Loucy (cell line): Measurements from ENCODE around the gene ATP1A2.

Source experiments
- H2AFZ ChIP-seq: fragments of 200-600 bp; sonication (generic); 2 replicates; pipeline ENCODE4 v1.6.0; 2016; ENCODE audit warnings: antibody characterized with exemption, mild to moderate bottlenecking, low read length, moderate library complexity
- H3F3A ChIP-seq: fragments of 200-600 bp; 2 replicates; pipeline ENCODE4 v1.6.0; 2016; ENCODE audit warnings: antibody characterized with exemption, low read depth, mild to moderate bottlenecking
- H3K27me3 ChIP-seq: fragments of 200-600 bp; sonication (generic); 2 replicates; pipeline ENCODE4 v1.6.1; 2014; ENCODE audit warnings: low read length, mild to moderate bottlenecking; ENCODE audit not compliant: insufficient read depth, poor library complexity, severe bottlenecking
- H3K36me3 ChIP-seq: fragments of 200-600 bp; sonication (generic); 2 replicates; pipeline ENCODE4 v1.6.1; 2016; ENCODE audit warnings: low read length; ENCODE audit not compliant: insufficient read depth
- H3K4me1 ChIP-seq: fragments of 200-600 bp; sonication (generic); 2 replicates; pipeline ENCODE4 v1.5.1; 2014; ENCODE audit warnings: low read length, mild to moderate bottlenecking; ENCODE audit not compliant: insufficient read depth, poor library complexity, severe bottlenecking
- H3K4me2 ChIP-seq: fragments of 200-600 bp; sonication (generic); 2 replicates; pipeline ENCODE4 v1.6.0; 2014; ENCODE audit warnings: antibody characterized with exemption, low read length, low read depth, mild to moderate bottlenecking; ENCODE audit not compliant: poor library complexity, severe bottlenecking
- H3K4me3 ChIP-seq: fragments of 200-600 bp; sonication (generic); 2 replicates; pipeline ENCODE4 v1.5.1; 2014; ENCODE audit warnings: low read length, mild to moderate bottlenecking, mixed read lengths; ENCODE audit not compliant: poor library complexity, severe bottlenecking
- H3K79me2 ChIP-seq: fragments of 200-600 bp; sonication (generic); 2 replicates; pipeline ENCODE4 v1.6.1; 2014; ENCODE audit warnings: low read length; ENCODE audit not compliant: insufficient read depth
- H3K9ac ChIP-seq: fragments of 200-600 bp; sonication (generic); 2 replicates; pipeline ENCODE4 v1.6.0; 2014; ENCODE audit warnings: mild to moderate bottlenecking, low read depth, low read length, moderate library complexity; ENCODE audit not compliant: poor library complexity, severe bottlenecking
- H3K9me2 ChIP-seq: fragments of 200-600 bp; sonication (generic); replicated peaks from 2 replicates; pipeline ENCODE4 v1.6.1; 2016; ENCODE audit warnings: low read depth, low read length, mixed read lengths
- H3K9me3 ChIP-seq: fragments of 200-600 bp; sonication (generic); 2 replicates; pipeline ENCODE4 v1.6.1; 2014; ENCODE audit warnings: mild to moderate bottlenecking, antibody characterized with exemption, low read length, low read depth; ENCODE audit not compliant: insufficient read depth
- H4K20me1 ChIP-seq: fragments of 200-600 bp; sonication (generic); 2 replicates; pipeline ENCODE4 v1.6.0; 2014; ENCODE audit warnings: antibody characterized with exemption, low read length, mild to moderate bottlenecking; ENCODE audit not compliant: insufficient read depth, poor library complexity, severe bottlenecking
- CTCF ChIP-seq: fragments of 200-600 bp; sonication (generic); conservative IDR thresholded peaks from 2 replicates; pipeline ENCODE4 v1.5.1; 2014; ENCODE audit warnings: mild to moderate bottlenecking, antibody characterized with exemption, low read length
- EZH2phosphoT487 ChIP-seq: fragments of 200-600 bp; IDR thresholded peaks from 2 replicates; pipeline ENCODE4 v1.6.1; 2018; ENCODE audit warnings: antibody characterized with exemption, mild to moderate bottlenecking, moderate library complexity, borderline replicate concordance

Gene ATP1A2

DNA sequence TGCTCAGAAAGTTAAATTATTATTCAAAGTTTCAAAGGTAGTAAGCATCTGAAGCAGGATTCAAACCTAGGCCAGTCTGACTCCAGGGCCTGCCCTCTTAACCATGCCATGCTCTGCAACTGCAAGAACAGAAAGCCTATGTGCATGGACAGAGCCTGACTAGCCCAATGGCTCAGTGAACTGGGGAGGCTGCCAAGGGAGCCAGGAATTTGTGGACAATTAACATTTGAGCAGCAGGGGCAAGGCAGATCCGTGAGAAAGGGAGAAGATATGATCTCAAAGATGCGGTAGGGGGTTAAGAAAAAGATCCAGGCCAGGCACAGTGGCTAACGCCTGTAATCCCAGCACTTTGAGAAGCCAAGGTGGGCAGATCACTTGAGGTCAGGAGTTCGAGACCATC is 29.4 kb downstream of the ATP1A2 start:
- no peak overlapping the region for H3K4me3 ChIP-seq
- H3K4me2 ChIP-seq = no peak overlapping the region
- H3K9me3 ChIP-seq = no peaks in the 10 kb centered on the region
- H3F3A ChIP-seq = no peaks in the 10 kb centered on the region
- H3K27me3 ChIP-seq = no peaks in the 10 kb centered on the region
- H3K4me1 ChIP-seq = no peaks in the 10 kb centered on the region
- H2AFZ ChIP-seq = no peak overlapping the region
- no peak overlapping the region for H3K9ac ChIP-seq
- no peaks in the 10 kb centered on the region for H4K20me1 ChIP-seq
- no peaks in the 10 kb centered on the region for H3K36me3 ChIP-seq
- TF ChIP-seq EZH2phosphoT487 (no peak), CTCF (no peak)
- no peaks in the 10 kb centered on the region for H3K9me2 ChIP-seq
- no peaks in the 10 kb centered on the region for H3K79me2 ChIP-seq

DNA sequence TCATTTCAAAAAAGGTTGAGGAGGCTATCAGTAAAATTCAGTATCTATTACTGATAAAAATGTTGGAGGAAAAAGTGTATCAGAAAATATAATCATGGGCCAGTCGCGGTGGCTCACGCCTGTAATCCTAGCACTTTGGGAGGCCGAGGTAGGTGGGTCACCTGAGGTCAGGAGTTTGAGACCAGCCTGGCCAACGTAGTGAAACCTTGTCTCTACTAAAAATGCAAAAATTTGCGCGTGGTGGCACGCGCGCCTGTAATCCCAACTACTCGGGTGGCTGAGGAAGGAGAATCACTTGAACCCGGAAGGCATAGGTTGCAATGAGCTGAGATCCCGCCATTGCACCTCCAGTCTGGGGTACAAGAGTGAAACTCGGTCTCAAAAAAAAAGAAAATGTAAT is 30.5 kb downstream of the ATP1A2 start:
- Histone ChIP-seq H3K9me2 (no peaks in the 10 kb centered on the region), H3K79me2 (no peaks in the 10 kb centered on the region), H3K4me3 (no peak overlapping the region), H3K4me2 (no peak overlapping the region), H3F3A (no peaks in the 10 kb centered on the region), H3K27me3 (no peaks in the 10 kb centered on the region), H3K9me3 (no peaks in the 10 kb centered on the region), H2AFZ (no peak overlapping the region), H3K4me1 (no peaks in the 10 kb centered on the region), H3K9ac (no peak overlapping the region), H3K36me3 (no peaks in the 10 kb centered on the region), H4K20me1 (no peaks in the 10 kb centered on the region)
- TF ChIP-seq CTCF = no peak
- no peak for TF ChIP-seq EZH2phosphoT487

GRCh38 chr1:160148121-160148520 is 32.6 kb downstream of the ATP1A2 start:
- Histone ChIP-seq H3K4me3 (no peak overlapping the region), H3K79me2 (no peaks in the 10 kb centered on the region)

More at GRCh38 chr1:160148121-160148520, 32.6 kb downstream of the ATP1A2 start:
- Histone ChIP-seq H3K4me2 (no peak overlapping the region), H3K36me3 (no peaks in the 10 kb centered on the region), H3K9me2 (no peaks in the 10 kb centered on the region), H3F3A (no peaks in the 10 kb centered on the region), H2AFZ (no peak overlapping the region), H3K4me1 (no peaks in the 10 kb centered on the region), H4K20me1 (no peaks in the 10 kb centered on the region), H3K9me3 (no peaks in the 10 kb centered on the region), H3K9ac (no peak overlapping the region), H3K27me3 (no peaks in the 10 kb centered on the region)
- TF ChIP-seq EZH2phosphoT487 (no peak), CTCF (no peak)
